CD4-positive, alpha-beta T cell treated with Interleukin-15 for 4 hours (primary cell): ENCODE measurements around the gene SCN4A.
A peak's percentile ranks its signal among the peaks of the same experiment; 100 is the strongest.
"Not testable (repeated sequence)": the region's sequence is repeated elsewhere in the genome, so short reads cannot be mapped to it uniquely, and the experiment has no call there.

Experiments used
- DNase-seq: peaks from one replicate; pipeline ENCODE4 v3.0.0-alpha.2; 2020; ENCODE audit warnings: low spot score

Gene SCN4A

GRCh38 chr17:63984651-63985386 lies 12.1 kb upstream of the SCN4A start:
- peak; percentile 85 for DNase-seq

- DNase-seq, result no peak
Measured at GRCh38 chr17:63984236-63984635, 11.5 kb upstream of the SCN4A start.

- DNase-seq, result no peak
Measured at GRCh38 chr17:63983320-63983719, 10.6 kb upstream of the SCN4A start.

- DNase-seq, result not testable (repeated sequence)
Measured at GRCh38 chr17:63982641-63983040, 9.9 kb upstream of the SCN4A start.

- DNase-seq, result no peak
Measured at GRCh38 chr17:63978272-63979200, 5.8 kb upstream of the SCN4A start.

GRCh38 chr17:63976702-63977101 lies 4.0 kb upstream of the SCN4A start:
- DNase-seq, result no peak

- no peak for DNase-seq
Measured at GRCh38 chr17:63975541-63976092, 2.9 kb upstream of the SCN4A start.

- DNase-seq, result no peak
Measured at GRCh38 chr17:63974594-63975192, 2.0 kb upstream of the SCN4A start.

GRCh38 chr17:63973930-63974593 lies 1.3 kb upstream of the SCN4A start:
- DNase-seq, result no peak

- no peak for DNase-seq
Measured at GRCh38 chr17:63973247-63973646, 529 bp upstream of the SCN4A start.

GRCh38 chr17:63969278-63969677 lies 3.4 kb downstream of the SCN4A start:
- DNase-seq, result no peak

- peak; percentile 18 for DNase-seq
Measured at GRCh38 chr17:63967953-63968352, 4.8 kb downstream of the SCN4A start.

- no peak for DNase-seq
Measured at GRCh38 chr17:63966646-63967264, 6.0 kb downstream of the SCN4A start.

- DNase-seq, result no peak
Measured at GRCh38 chr17:63963123-63963522, 9.6 kb downstream of the SCN4A start.

- DNase-seq, result no peak
Measured at GRCh38 chr17:63962298-63962744, 10.4 kb downstream of the SCN4A start.

GRCh38 chr17:63961355-63962212 lies 11.1 kb downstream of the SCN4A start:
- peak; percentile 12 for DNase-seq

- DNase-seq, result no peak
Measured at GRCh38 chr17:63960430-63960829, 12.3 kb downstream of the SCN4A start.

- no peak for DNase-seq
Measured at GRCh38 chr17:63960006-63960405, 12.7 kb downstream of the SCN4A start.

- no peak for DNase-seq
Measured at GRCh38 chr17:63956296-63956920, 16.3 kb downstream of the SCN4A start.

- DNase-seq, result no peak
Measured at GRCh38 chr17:63955791-63956190, 16.9 kb downstream of the SCN4A start.
